ENCODE measurements around the gene CNIH1. TPM values are rescaled to one million over a fixed set of nuclear protein-coding genes. Genes with fewer than 3 reads are reported as not detected.

CNIH1 gene
- 100 to 1,000 TPM in 3 of 4 donors, 10 to 100 TPM in 1; 95.1 to 204 (median 164) TPM for total RNA-seq

GRCh38 chr14:54440873-54441868 lies at the start of gene CNIH1:
Gene CNIH1, minus strand, starts transcription at chr14:54441374. Its CDS starts 47 bp downstream, at chr14:54441327.
- intact Hi-C loops (cut with DNase I), result no loop called here
- peak; percentile 42 for DNase-seq
- H3K27ac ChIP-seq, result peak within 1 kb of the TSS; percentile 92 to 97 (median 96)
- 0% methylated on average over 22 to 40 of the region's 100 CpGs for WGBS, 2 donors
- peaks cover 11 to 70% (median 19%) of the 10 kb centered on the region in 3 donors for H3K4me1 ChIP-seq
- peak within 1 kb of the TSS; percentile 67 to 85 (median 74) for H3K4me3 ChIP-seq
- no peaks in the 10 kb centered on the region for H3K36me3 ChIP-seq
- H3K27me3 ChIP-seq, result no peaks in the 10 kb centered on the region
- no peaks in the 10 kb centered on the region for H3K9me3 ChIP-seq
- TF ChIP-seq CTCF (IDR thresholded peaks at IDR 0.05), result peak; percentile 87 to 99 (median 96)
- TF ChIP-seq POLR2A (IDR thresholded peaks at IDR 0.05), result peak in 1 of 4 donors; percentile 64

DNA sequence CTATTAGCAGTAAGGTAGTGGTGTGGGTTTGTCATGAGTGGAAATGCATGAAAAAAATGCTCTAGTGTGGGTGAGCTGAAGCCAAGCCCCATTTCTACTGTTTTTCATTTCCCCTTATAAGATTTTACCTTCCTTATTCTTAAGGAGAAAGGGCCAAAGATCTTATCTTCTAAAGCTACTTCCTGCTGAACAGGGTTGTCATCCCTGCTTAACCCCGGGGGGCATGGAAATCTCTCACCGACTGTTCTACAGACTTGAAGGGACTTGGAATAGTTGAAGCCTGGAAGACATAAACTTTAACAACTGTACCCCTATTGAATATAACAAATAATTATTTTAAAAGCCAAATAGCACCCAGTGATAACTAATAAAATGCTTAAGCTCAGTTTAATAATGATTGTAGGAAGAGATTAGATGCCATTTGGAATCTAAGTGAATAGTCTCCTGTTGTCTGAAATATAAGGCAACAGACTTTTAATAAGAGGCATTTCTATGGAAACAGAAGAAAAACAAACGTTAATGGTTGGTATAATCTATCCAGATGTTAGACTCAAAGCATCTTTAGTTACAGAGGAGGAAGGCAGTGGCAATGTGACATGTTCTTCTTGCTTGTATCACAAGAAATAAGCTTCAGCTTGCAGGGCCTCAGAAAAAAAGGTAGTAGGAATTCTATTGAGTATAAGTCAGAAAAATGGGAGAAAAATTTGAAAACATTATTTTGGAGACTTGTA lies 49.4 kb upstream of the CNIH1 start:
- WGBS, 2 donors, result 19 to 24% methylated on average over 3 of the region's 3 CpGs
- intact Hi-C loops (cut with DNase I), result no loop called here
- TF ChIP-seq CTCF (IDR thresholded peaks at IDR 0.05) (no peak), POLR2A (IDR thresholded peaks at IDR 0.05) (no peak)
- DNase-seq, result no peak
- no peak overlapping the region for H3K4me3 ChIP-seq
- no peaks in the 10 kb centered on the region for H3K27me3 ChIP-seq
- no peak overlapping the region for H3K27ac ChIP-seq
- no peaks in the 10 kb centered on the region for H3K36me3 ChIP-seq
- no peaks in the 10 kb centered on the region for H3K9me3 ChIP-seq
- peaks cover 0 to 42% (median 11%) of the 10 kb centered on the region in 3 donors for H3K4me1 ChIP-seq

- 78 to 84% methylated on average over 4 of the region's 4 CpGs for WGBS, 2 donors
- TF ChIP-seq CTCF (IDR thresholded peaks at IDR 0.05) (no peak), POLR2A (IDR thresholded peaks at IDR 0.05) (no peak)
- Histone ChIP-seq H3K9me3 (no peaks in the 10 kb centered on the region), H3K27ac (peak overlapping the region; percentile 90 to 96 (median 95)), H3K4me3 (peak overlapping the region in 2 of 4 donors; percentile 76 to 88), H3K27me3 (no peaks in the 10 kb centered on the region), H3K4me1 (peaks cover 0 to 50% (median 11%) of the 10 kb centered on the region in 3 donors), H3K36me3 (no peaks in the 10 kb centered on the region)
- no peak for DNase-seq
- intact Hi-C loops (cut with DNase I), result no loop called here
These were observed 48.7 kb upstream of the CNIH1 start for GRCh38 chr14:54489731-54490444.

- Histone ChIP-seq H3K27me3 (no peaks in the 10 kb centered on the region), H3K27ac (peak overlapping the region; percentile 90 to 96 (median 95)), H3K4me1 (peaks cover 0 to 54% (median 11%) of the 10 kb centered on the region in 3 donors), H3K9me3 (no peaks in the 10 kb centered on the region), H3K4me3 (peak overlapping the region; percentile 50 to 88 (median 76)), H3K36me3 (no peaks in the 10 kb centered on the region)
- 17 to 34% methylated on average over 5 of the region's 5 CpGs for WGBS, 2 donors
- TF ChIP-seq POLR2A (IDR thresholded peaks at IDR 0.05), result no peak
- DNase-seq, result no peak
- intact Hi-C loops (cut with DNase I), result no loop called here
These were observed 48.1 kb upstream of the CNIH1 start for GRCh38 chr14:54489318-54489683.

- Histone ChIP-seq H3K27ac (peak within 1 kb of the TSS; percentile 90 to 96 (median 95)), H3K4me3 (peak within 1 kb of the TSS; percentile 50 to 88 (median 76)), H3K4me1 (peaks cover 0 to 59% (median 11%) of the 10 kb centered on the region in 3 donors), H3K36me3 (no peaks in the 10 kb centered on the region), H3K27me3 (no peaks in the 10 kb centered on the region), H3K9me3 (no peaks in the 10 kb centered on the region)
- 0 to 1% methylated on average over 18 to 23 of the region's 51 CpGs for WGBS, 2 donors
- TF ChIP-seq CTCF (IDR thresholded peaks at IDR 0.05) (peak in 5 of 6 experiments; percentile 22 to 57 (median 27)), POLR2A (IDR thresholded peaks at IDR 0.05) (peak in 2 of 4 donors; percentile 74 to 80)
- DNase-seq, result peak; percentile 68
- intact Hi-C loops (cut with DNase I), result no loop called here
These were observed 47.6 kb upstream of the CNIH1 start, which contains the start of gene GMFB for GRCh38 chr14:54488646-54489317. Gene GMFB, minus strand, starts transcription at chr14:54488980. Its CDS starts 53 bp downstream, at chr14:54488927.
